Thoracic aorta (tissue), 2 donors: ENCODE data around the gene ZNF654. TPM values are rescaled to one million over a fixed set of nuclear protein-coding genes. Genes with fewer than 3 reads are reported as not detected.
A peak's percentile ranks its signal among the peaks of the same experiment; 100 is the strongest.

Source experiments
- ATAC-seq: fragments of 150-250 bp; one replicate; pipeline ENCODE4 v1.8.0; 2017; ENCODE audit warnings: low read depth; ENCODE audit not compliant: insufficient number of reproducible peaks, low FRiP score
- DNase-seq: peaks from one replicate; pipeline ENCODE4 v3.0.0-alpha.2; 2020; ENCODE audit warnings: low spot score
- H3K27ac ChIP-seq, 2 donors: fragments of 200-600 bp; sonication (generic); 1 replicate in 1 of 2; 2 replicates in 1 of 2; pipeline ENCODE4 v1.5.1; 2016; ENCODE audit warnings: mild to moderate bottlenecking in 2 of 2, moderate library complexity in 2 of 2
- H3K27me3 ChIP-seq: fragments of 200-600 bp; sonication (generic); replicated peaks from 2 replicates; pipeline ENCODE4 v1.6.0; 2016; ENCODE audit warnings: mild to moderate bottlenecking; ENCODE audit not compliant: insufficient read depth
- H3K36me3 ChIP-seq: fragments of 200-600 bp; sonication (generic); one replicate; pipeline ENCODE4 v1.5.1; 2016
- H3K4me1 ChIP-seq, 2 donors: fragments of 200-600 bp; sonication (generic); 1 replicate in 1 of 2; 2 replicates in 1 of 2; pipeline versions ENCODE4 v1.5.1 to v1.6.0; 2016; ENCODE audit warnings: low read depth in 2 of 2, mild to moderate bottlenecking in 1 of 2; ENCODE audit not compliant: control insufficient read depth in 1 of 2
- H3K4me3 ChIP-seq: fragments of 200-600 bp; sonication (generic); 2 replicates; pipeline ENCODE4 v1.5.1; 2016; ENCODE audit warnings: mild to moderate bottlenecking
- H3K9me3 ChIP-seq: fragments of 200-600 bp; sonication (generic); 2 replicates; pipeline ENCODE4 v1.5.1; 2016
- CTCF ChIP-seq: fragments of 200-600 bp; sonication (generic); IDR thresholded peaks from one replicate; pipeline ENCODE4 v1.5.1; 2019; ENCODE audit warnings: antibody characterized with exemption
- total RNA-seq, 2 donors: library from RNA; depleted of rRNA; stranded (reverse); fragments of >200 nt; gene quantifications; one replicate each; pipeline versions ENCODE4 v1.1.0 to v1.2.3, GENCODE V29; 2016

Gene ZNF654
- total RNA-seq, 2 donors from 2014 or later = 7.7 to 15.4 TPM

- peaks cover 3% of the 10 kb centered on the region for H3K36me3 ChIP-seq
- ATAC-seq = peak; percentile 18
- no peak for TF ChIP-seq CTCF
- no peaks in the 10 kb centered on the region for H3K27me3 ChIP-seq
- no peaks in the 10 kb centered on the region for H3K9me3 ChIP-seq
- peak overlapping the region; percentile 90 for H3K4me3 ChIP-seq
- peak overlapping the region; percentile 89 to 91 for H3K27ac ChIP-seq
- peaks cover 17 to 29% of the 10 kb centered on the region in 2 donors for H3K4me1 ChIP-seq
- no peak for DNase-seq
Observed at GRCh38 chr3:88150371-88150770, 91.3 kb downstream of the ZNF654 start.

GRCh38 chr3:88150806-88151205 is 91.8 kb downstream of the ZNF654 start:
- no peak for ATAC-seq
- Histone ChIP-seq H3K9me3 (no peaks in the 10 kb centered on the region), H3K27ac (peak overlapping the region in 1 of 2 donors; percentile 89), H3K4me1 (peaks cover 17 to 29% of the 10 kb centered on the region in 2 donors), H3K27me3 (no peaks in the 10 kb centered on the region), H3K4me3 (peak overlapping the region; percentile 90), H3K36me3 (peaks cover 6% of the 10 kb centered on the region)
- no peak for DNase-seq
- TF ChIP-seq CTCF = no peak

GRCh38 chr3:88151358-88151757 is 92.3 kb downstream of the ZNF654 start:
- ATAC-seq = no peak
- Histone ChIP-seq H3K9me3 (no peaks in the 10 kb centered on the region), H3K4me1 (peaks cover 17 to 30% of the 10 kb centered on the region in 2 donors), H3K4me3 (peak overlapping the region; percentile 90), H3K27me3 (no peaks in the 10 kb centered on the region), H3K27ac (no peak overlapping the region), H3K36me3 (peaks cover 11% of the 10 kb centered on the region)
- no peak for TF ChIP-seq CTCF
- DNase-seq = no peak

GRCh38 chr3:88152841-88153240 is 93.8 kb downstream of the ZNF654 start:
- H3K4me1 ChIP-seq = peaks cover 21 to 45% of the 10 kb centered on the region in 2 donors
- DNase-seq (no peak), ATAC-seq (no peak)
- no peak overlapping the region for H3K27ac ChIP-seq
- no peak for TF ChIP-seq CTCF
- H3K36me3 ChIP-seq = peaks cover 16% of the 10 kb centered on the region
- no peaks in the 10 kb centered on the region for H3K9me3 ChIP-seq
- no peak overlapping the region for H3K4me3 ChIP-seq
- H3K27me3 ChIP-seq = no peaks in the 10 kb centered on the region

GRCh38 chr3:88166419-88166971 is 107.4 kb downstream of the ZNF654 start:
- TF ChIP-seq CTCF = no peak
- no peaks in the 10 kb centered on the region for H3K27me3 ChIP-seq
- no peaks in the 10 kb centered on the region for H3K9me3 ChIP-seq
- no peak overlapping the region for H3K27ac ChIP-seq
- DNase-seq (no peak), ATAC-seq (no peak)
- H3K4me1 ChIP-seq = no peaks in the 10 kb centered on the region
- no peaks in the 10 kb centered on the region for H3K36me3 ChIP-seq
- no peak overlapping the region for H3K4me3 ChIP-seq
